DOHH2 (cell line): Measurements from ENCODE around the gene CDK16.

Experiments used
- H3F3A ChIP-seq: fragments of 200-600 bp; sonication (generic), shearing (Covaris generic); 2 replicates; pipeline ENCODE4 v1.6.0; 2016; ENCODE audit warnings: antibody characterized with exemption, mild to moderate bottlenecking; ENCODE audit not compliant: control insufficient read depth, insufficient read depth
- H3K27ac ChIP-seq: fragments of 200-600 bp; sonication (generic); 2 replicates; pipeline ENCODE4 v1.5.1; 2014; ENCODE audit warnings: low read depth, mild to moderate bottlenecking, low read length, moderate library complexity
- H3K27me3 ChIP-seq: fragments of 200-600 bp; sonication (generic); 2 replicates; pipeline ENCODE4 v1.6.1; 2014; ENCODE audit warnings: mild to moderate bottlenecking, low read length, mixed read lengths; ENCODE audit not compliant: control insufficient read depth
- H3K36me3 ChIP-seq: fragments of 200-600 bp; sonication (generic); 2 replicates; pipeline ENCODE4 v1.6.1; 2014; ENCODE audit warnings: mild to moderate bottlenecking, low read length, moderate library complexity, mixed read lengths; ENCODE audit not compliant: control insufficient read depth
- H3K4me1 ChIP-seq: fragments of 200-600 bp; sonication (generic); 2 replicates; pipeline ENCODE4 v1.6.1; 2014; ENCODE audit warnings: mild to moderate bottlenecking, low read length, mixed read lengths; ENCODE audit not compliant: control insufficient read depth
- H3K4me2 ChIP-seq: fragments of 200-600 bp; sonication (generic); 2 replicates; pipeline ENCODE4 v1.6.0; 2014; ENCODE audit warnings: mild to moderate bottlenecking, low read length, moderate library complexity
- H3K4me3 ChIP-seq: fragments of 200-600 bp; sonication (generic); 2 replicates; pipeline ENCODE4 v1.5.1; 2014; ENCODE audit warnings: mild to moderate bottlenecking, low read length, mixed read lengths
- H3K79me2 ChIP-seq: fragments of 200-600 bp; sonication (generic); 2 replicates; pipeline ENCODE4 v1.6.1; 2014; ENCODE audit warnings: mild to moderate bottlenecking, low read length, mixed read lengths; ENCODE audit not compliant: control insufficient read depth
- H3K9me2 ChIP-seq: fragments of 200-600 bp; sonication (generic); replicated peaks from 2 replicates; pipeline ENCODE4 v1.6.1; 2014; ENCODE audit warnings: mild to moderate bottlenecking, low read length, mixed read lengths; ENCODE audit not compliant: control insufficient read depth
- H3K9me3 ChIP-seq: fragments of 200-600 bp; sonication (generic); 2 replicates; pipeline ENCODE4 v1.6.1; 2014; ENCODE audit warnings: antibody characterized with exemption, low read length, mixed read lengths; ENCODE audit not compliant: control insufficient read depth, insufficient read depth
- H4K20me1 ChIP-seq: fragments of 200-600 bp; sonication (generic); 2 replicates; pipeline ENCODE4 v1.6.0; 2014; ENCODE audit warnings: low read depth, mild to moderate bottlenecking, antibody characterized with exemption, low read length, moderate library complexity; ENCODE audit not compliant: control insufficient read depth, insufficient read depth
- EZH2phosphoT487 ChIP-seq: fragments of 200-600 bp; sonication (generic); IDR thresholded peaks from 2 replicates; pipeline ENCODE4 v1.6.1; 2017; ENCODE audit warnings: borderline replicate concordance, mild to moderate bottlenecking, antibody characterized with exemption, low read length, moderate library complexity, mixed read lengths
- TF ChIP-seq, protein P1 (sequence below): fragments of 200-600 bp; sonication (generic); IDR thresholded peaks from one replicate; pipeline ENCODE4 v1.5.1; 2014; ENCODE audit warnings: antibody characterized with exemption, mild to moderate bottlenecking, low read depth, low read length; ENCODE audit not compliant: poor library complexity, severe bottlenecking

The CDK16 gene

DNA sequence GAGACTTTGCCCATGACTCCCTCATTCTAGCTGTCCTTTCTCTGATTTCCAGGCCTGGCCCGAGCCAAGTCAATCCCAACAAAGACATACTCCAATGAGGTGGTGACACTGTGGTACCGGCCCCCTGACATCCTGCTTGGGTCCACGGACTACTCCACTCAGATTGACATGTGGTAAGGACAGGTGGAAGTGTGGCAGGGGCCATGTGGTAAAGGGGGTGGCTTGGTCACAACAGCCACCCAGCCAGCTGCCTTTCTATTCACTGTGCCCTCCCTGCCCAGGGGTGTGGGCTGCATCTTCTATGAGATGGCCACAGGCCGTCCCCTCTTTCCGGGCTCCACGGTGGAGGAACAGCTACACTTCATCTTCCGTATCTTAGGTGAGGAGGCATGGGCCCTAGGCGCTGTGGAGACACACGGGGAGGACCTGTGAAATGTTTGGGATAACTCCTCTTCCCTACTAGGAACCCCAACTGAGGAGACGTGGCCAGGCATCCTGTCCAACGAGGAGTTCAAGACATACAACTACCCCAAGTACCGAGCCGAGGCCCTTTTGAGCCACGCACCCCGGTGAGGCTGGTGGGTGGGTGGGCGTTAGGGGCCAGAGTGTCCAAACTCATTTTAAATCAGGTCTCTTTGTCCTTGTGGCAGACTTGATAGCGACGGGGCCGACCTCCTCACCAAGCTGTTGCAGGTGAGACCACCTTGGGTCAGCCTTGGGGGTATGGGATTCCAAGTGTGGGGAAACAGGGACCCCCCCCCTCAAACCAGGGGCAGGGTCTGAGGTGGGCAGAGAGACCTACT, 8.3 kb downstream of the CDK16 start:
- Histone ChIP-seq H3K36me3 (peaks cover 67% of the 10 kb centered on the region), H3K27ac (no peak overlapping the region), H3K27me3 (no peaks in the 10 kb centered on the region), H3F3A (no peaks in the 10 kb centered on the region), H3K4me1 (peaks cover 2% of the 10 kb centered on the region; the same call in 1 of the 2 replicates), H3K79me2 (peaks cover 13% of the 10 kb centered on the region), H3K4me3 (no peak overlapping the region), H4K20me1 (no peaks in the 10 kb centered on the region), H3K4me2 (no peak overlapping the region), H3K9me2 (no peaks in the 10 kb centered on the region), H3K9me3 (no peaks in the 10 kb centered on the region)
- TF ChIP-seq, protein P1, sequence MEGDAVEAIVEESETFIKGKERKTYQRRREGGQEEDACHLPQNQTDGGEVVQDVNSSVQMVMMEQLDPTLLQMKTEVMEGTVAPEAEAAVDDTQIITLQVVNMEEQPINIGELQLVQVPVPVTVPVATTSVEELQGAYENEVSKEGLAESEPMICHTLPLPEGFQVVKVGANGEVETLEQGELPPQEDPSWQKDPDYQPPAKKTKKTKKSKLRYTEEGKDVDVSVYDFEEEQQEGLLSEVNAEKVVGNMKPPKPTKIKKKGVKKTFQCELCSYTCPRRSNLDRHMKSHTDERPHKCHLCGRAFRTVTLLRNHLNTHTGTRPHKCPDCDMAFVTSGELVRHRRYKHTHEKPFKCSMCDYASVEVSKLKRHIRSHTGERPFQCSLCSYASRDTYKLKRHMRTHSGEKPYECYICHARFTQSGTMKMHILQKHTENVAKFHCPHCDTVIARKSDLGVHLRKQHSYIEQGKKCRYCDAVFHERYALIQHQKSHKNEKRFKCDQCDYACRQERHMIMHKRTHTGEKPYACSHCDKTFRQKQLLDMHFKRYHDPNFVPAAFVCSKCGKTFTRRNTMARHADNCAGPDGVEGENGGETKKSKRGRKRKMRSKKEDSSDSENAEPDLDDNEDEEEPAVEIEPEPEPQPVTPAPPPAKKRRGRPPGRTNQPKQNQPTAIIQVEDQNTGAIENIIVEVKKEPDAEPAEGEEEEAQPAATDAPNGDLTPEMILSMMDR = no peak
- no peak for TF ChIP-seq EZH2phosphoT487

DNA sequence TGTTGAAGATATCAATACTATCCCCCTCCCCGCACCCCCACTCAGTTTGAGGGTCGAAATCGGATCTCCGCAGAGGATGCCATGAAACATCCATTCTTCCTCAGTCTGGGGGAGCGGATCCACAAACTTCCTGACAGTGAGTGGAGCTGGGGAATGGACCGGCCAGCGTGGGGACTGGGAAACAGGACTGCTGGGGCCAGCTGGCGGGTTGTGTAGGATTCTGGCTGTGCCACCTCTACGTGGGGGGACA, 8.8 kb downstream of the CDK16 start:
- no peaks in the 10 kb centered on the region for H3K9me3 ChIP-seq

DNA sequence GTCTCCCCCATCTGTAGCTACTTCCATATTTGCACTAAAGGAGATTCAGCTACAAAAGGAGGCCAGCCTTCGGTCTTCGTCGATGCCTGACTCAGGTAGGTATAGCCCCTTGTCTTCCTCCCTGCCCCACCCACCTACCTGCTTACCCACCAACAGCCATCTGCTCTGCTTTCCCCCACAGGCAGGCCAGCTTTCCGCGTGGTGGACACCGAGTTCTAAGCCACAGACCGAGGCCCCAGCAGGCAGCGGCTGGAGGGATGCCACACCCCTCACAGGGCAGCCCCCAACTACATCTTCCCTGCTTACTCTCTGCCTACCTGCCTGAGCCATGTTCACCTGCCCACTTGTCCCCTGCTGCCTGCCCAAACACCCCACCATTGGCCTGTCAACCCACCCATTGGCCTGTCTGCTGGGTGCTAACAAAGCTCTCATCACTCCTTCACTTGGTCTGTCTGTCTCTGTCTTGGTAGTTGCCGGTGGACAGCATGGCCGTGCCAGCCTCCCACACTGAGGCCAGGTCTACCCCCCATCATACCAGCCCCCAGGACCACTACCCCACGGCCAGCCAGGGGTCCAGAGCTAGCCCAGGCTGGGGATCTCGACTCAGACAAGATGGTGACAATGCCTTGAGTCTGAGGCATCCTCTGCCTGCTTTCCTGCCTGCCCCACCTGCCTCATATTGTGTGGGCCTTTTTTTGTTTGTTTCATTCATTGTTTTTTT, 10.2 kb downstream of the CDK16 start:
- H3K4me2 ChIP-seq = no peak overlapping the region
- no peaks in the 10 kb centered on the region for H3K27me3 ChIP-seq
- H3K9me3 ChIP-seq = no peaks in the 10 kb centered on the region
- 0 out of 2 replicates have a peak, but pooled peaks cover 3% of the 10 kb centered on the region for H3F3A ChIP-seq
- H4K20me1 ChIP-seq = no peaks in the 10 kb centered on the region
- no peak overlapping the region for H3K4me3 ChIP-seq
- no peaks in the 10 kb centered on the region for H3K9me2 ChIP-seq
- no peak for TF ChIP-seq EZH2phosphoT487
- H3K27ac ChIP-seq = no peak overlapping the region
- H3K79me2 ChIP-seq = peaks cover under 1% of the 10 kb centered on the region
- peaks cover 11% of the 10 kb centered on the region for H3K4me1 ChIP-seq
- peaks cover 51% of the 10 kb centered on the region for H3K36me3 ChIP-seq

More for the DNA sequence above, 8.8 kb downstream of the CDK16 start:
- Histone ChIP-seq H3F3A (0 out of 2 replicates have a peak, but pooled peaks cover 3% of the 10 kb centered on the region), H4K20me1 (no peaks in the 10 kb centered on the region), H3K36me3 (peaks cover 62% of the 10 kb centered on the region), H3K79me2 (peaks cover 7% of the 10 kb centered on the region), H3K4me1 (peaks cover 7% of the 10 kb centered on the region), H3K27me3 (no peaks in the 10 kb centered on the region), H3K4me2 (no peak overlapping the region), H3K9me2 (no peaks in the 10 kb centered on the region), H3K4me3 (no peak overlapping the region), H3K27ac (no peak overlapping the region)
- no peak for TF ChIP-seq EZH2phosphoT487
- TF ChIP-seq, protein P1 = no peak

DNA sequence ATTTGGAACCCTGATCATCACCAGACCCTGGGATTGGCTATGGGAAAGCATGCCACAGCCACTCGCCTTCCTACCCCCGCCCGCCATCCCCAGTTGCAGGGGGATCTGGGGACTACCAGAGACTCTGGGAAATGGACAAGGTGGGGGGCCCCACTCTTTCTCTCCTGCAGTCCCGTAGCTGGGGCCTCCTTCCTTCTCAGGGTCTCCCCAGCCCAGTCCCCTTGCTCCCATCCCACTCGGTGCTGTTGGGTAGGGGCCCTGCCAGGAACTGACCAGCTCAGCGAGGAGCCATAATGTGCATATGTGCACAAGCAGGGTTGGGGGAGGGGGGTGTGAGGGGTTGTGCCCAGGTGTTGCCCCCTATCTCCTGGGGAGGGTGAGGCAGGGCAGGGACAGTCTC, 10.9 kb downstream of the CDK16 start:
- Histone ChIP-seq H3K4me2 (no peak overlapping the region), H3K9me3 (no peaks in the 10 kb centered on the region), H3K4me3 (no peak overlapping the region), H3F3A (0 out of 2 replicates have a peak, but pooled peaks cover 3% of the 10 kb centered on the region), H3K27ac (no peak overlapping the region), H3K9me2 (no peaks in the 10 kb centered on the region), H3K4me1 (peaks cover 11% of the 10 kb centered on the region), H3K36me3 (peaks cover 43% of the 10 kb centered on the region), H4K20me1 (no peaks in the 10 kb centered on the region), H3K79me2 (peaks cover 8% of the 10 kb centered on the region), H3K27me3 (no peaks in the 10 kb centered on the region)
- TF ChIP-seq, protein P1 = no peak
- no peak for TF ChIP-seq EZH2phosphoT487
